GM23338 (cell line): ENCODE measurements around the gene TMEM256. TPM values are rescaled to one million over a fixed set of nuclear protein-coding genes. Genes with fewer than 3 reads are reported as not detected.

Experiments used
- ATAC-seq: fragments of 200-7000 bp; cut with Tn5 transposase; 3 replicates; pipeline ENCODE4 v1.9.1; 2020
- DNase-seq: peaks from one replicate; pipeline ENCODE4 v3.0.0-alpha.2; 2015; ENCODE audit warnings: low spot score
- H2AFZ ChIP-seq: fragments of 200-600 bp; sonication (generic); 2 replicates; pipeline ENCODE4 v1.8.0; 2016; ENCODE audit warnings: antibody characterized with exemption, mild to moderate bottlenecking, moderate library complexity
- H3F3A ChIP-seq: fragments of 200-600 bp; sonication (generic); replicated peaks from 2 replicates; pipeline ENCODE4 v1.8.0; 2017; ENCODE audit warnings: antibody characterized with exemption, mixed run types, low read depth
- H3K27ac ChIP-seq: fragments of 200-600 bp; sonication (generic); 2 replicates; pipeline ENCODE4 v1.6.1; 2016; ENCODE audit warnings: low read depth
- H3K27me3 ChIP-seq: fragments of 200-600 bp; sonication (generic); 2 replicates; pipeline ENCODE4 v1.8.0; 2016; ENCODE audit warnings: mild to moderate bottlenecking, mixed run types, moderate library complexity; ENCODE audit not compliant: insufficient read depth
- H3K36me3 ChIP-seq: fragments of 200-600 bp; sonication (generic); 2 replicates; pipeline ENCODE4 v1.8.0; 2016; ENCODE audit warnings: mild to moderate bottlenecking; ENCODE audit not compliant: insufficient read depth
- H3K4me1 ChIP-seq: fragments of 200-600 bp; sonication (generic); 2 replicates; pipeline ENCODE4 v1.8.0; 2016; ENCODE audit warnings: mild to moderate bottlenecking, moderate library complexity; ENCODE audit not compliant: insufficient read depth
- H3K4me2 ChIP-seq: fragments of 200-600 bp; sonication (generic); 2 replicates; pipeline ENCODE4 v1.7.1; 2017; ENCODE audit warnings: mixed run types
- H3K4me3 ChIP-seq: fragments of 200-600 bp; sonication (generic); 2 replicates; pipeline ENCODE4 v1.6.1; 2016; ENCODE audit warnings: mixed run types
- H3K79me2 ChIP-seq: fragments of 200-600 bp; sonication (generic); replicated peaks from 2 replicates; pipeline ENCODE4 v1.8.0; 2017; ENCODE audit warnings: mild to moderate bottlenecking; ENCODE audit not compliant: insufficient read depth
- H3K9me2 ChIP-seq: fragments of 200-600 bp; sonication (generic); 2 replicates; pipeline ENCODE4 v1.8.0; 2017; ENCODE audit not compliant: insufficient read depth
- H4K20me1 ChIP-seq: fragments of 200-600 bp; sonication (generic); replicated peaks from 2 replicates; pipeline ENCODE4 v1.8.0; 2017; ENCODE audit warnings: mild to moderate bottlenecking; ENCODE audit not compliant: insufficient read depth
- H3K27ac Mint-ChIP-seq: 2 replicates; pipeline ENCODE4 v1.8.0; 2020; ENCODE audit warnings: inconsistent platforms, mild to moderate bottlenecking, moderate library complexity, mixed read lengths
- H3K27me3 Mint-ChIP-seq: 3 replicates; pipeline ENCODE4 v1.8.0; 2022; ENCODE audit warnings: low read depth, mild to moderate bottlenecking, moderate library complexity, mixed read lengths, inconsistent platforms; ENCODE audit not compliant: insufficient read depth, poor library complexity
- H3K36me3 Mint-ChIP-seq: 3 replicates; pipeline ENCODE4 v1.8.0; 2021; ENCODE audit warnings: low read depth, mild to moderate bottlenecking, inconsistent platforms, moderate library complexity, mixed read lengths
- H3K4me1 Mint-ChIP-seq: 3 replicates; pipeline ENCODE4 v1.8.0; 2020; ENCODE audit warnings: mild to moderate bottlenecking, inconsistent platforms, mixed read lengths
- H3K4me3 Mint-ChIP-seq: 3 replicates; pipeline ENCODE4 v1.8.0; 2021; ENCODE audit warnings: moderate library complexity, mild to moderate bottlenecking, inconsistent platforms, mixed read lengths
- H3K9me3 Mint-ChIP-seq: 3 replicates; pipeline ENCODE4 v1.8.0; 2020; ENCODE audit warnings: moderate library complexity, mild to moderate bottlenecking, inconsistent platforms, mixed read lengths
- CREB1 ChIP-seq: fragments of 250-450 bp; sonication (Bioruptor Pico); IDR thresholded peaks from 2 replicates; pipeline ENCODE4 v1.5.0; 2020; ENCODE audit warnings: low read depth, mild to moderate bottlenecking, moderate library complexity
- CTCF ChIP-seq, 2 experiments: fragments of 200-600 bp in 1 of 2; sonication (generic) in 1 of 2; conservative IDR thresholded peaks; 2 replicates each; pipeline versions ENCODE4 v1.5.1 to v1.6.1; 2016 to 2017; ENCODE audit warnings: antibody characterized with exemption in 2 of 2, low read depth in 2 of 2, mild to moderate bottlenecking in 2 of 2, moderate library complexity in 1 of 2
- EZH2 ChIP-seq: fragments of 200-600 bp; sonication (generic); IDR thresholded peaks from one replicate; pipeline ENCODE4 v1.8.0; 2017; ENCODE audit warnings: antibody characterized with exemption, mild to moderate bottlenecking, low read depth; ENCODE audit not compliant: unreplicated experiment
- EZH2phosphoT487 ChIP-seq: fragments of 200-600 bp; sonication (generic); IDR thresholded peaks from one replicate; pipeline ENCODE4 v1.8.1; 2018; ENCODE audit warnings: antibody characterized with exemption; ENCODE audit not compliant: unreplicated experiment
- JUNB ChIP-seq: IDR thresholded peaks from one replicate; pipeline ENCODE4 v1.6.1; 2016; ENCODE audit warnings: antibody characterized with exemption; ENCODE audit not compliant: unreplicated experiment
- STAT1 ChIP-seq: IDR thresholded peaks from one replicate; pipeline ENCODE4 v1.6.1; 2016; ENCODE audit warnings: antibody characterized with exemption; ENCODE audit not compliant: unreplicated experiment
- ZNF114 ChIP-seq: fragments of 250-450 bp; sonication (Bioruptor Pico); IDR thresholded peaks from 2 replicates; pipeline ENCODE4 v1.5.0; 2020; ENCODE audit warnings: mild to moderate bottlenecking, moderate library complexity
- ZNF331 ChIP-seq: fragments of 250-450 bp; sonication (Bioruptor Pico); IDR thresholded peaks from 2 replicates; pipeline ENCODE4 v1.5.0; 2020; ENCODE audit warnings: low read depth, mild to moderate bottlenecking, moderate library complexity
- polyA plus RNA-seq: library from polyadenylated mRNA; unstranded; fragments of >200 nt; fragmentation: Nextera tagmentation; extraction: Ambion mirVana; gene quantifications from 2 replicates; pipeline ENCODE4 v1.2.1, GENCODE V29; 2016
- total RNA-seq: library from RNA; depleted of rRNA; stranded (reverse); fragments of >200 nt; shearing (Covaris generic); gene quantifications from 2 replicates; pipeline ENCODE4 v1.2.3, GENCODE V29; 2014
- TF ChIP-seq, protein P1 (sequence below): IDR thresholded peaks from 2 replicates; pipeline ENCODE4 v1.6.1; 2016; ENCODE audit warnings: antibody characterized with exemption
- TF ChIP-seq, protein P2 (sequence below): IDR thresholded peaks from one replicate; pipeline ENCODE4 v1.6.1; 2018; ENCODE audit warnings: antibody characterized with exemption; ENCODE audit not compliant: unreplicated experiment

Gene TMEM256
- total and polyA plus RNA-seq, 2 experiments from 2014 or later, result 127 to 197 TPM

DNA sequence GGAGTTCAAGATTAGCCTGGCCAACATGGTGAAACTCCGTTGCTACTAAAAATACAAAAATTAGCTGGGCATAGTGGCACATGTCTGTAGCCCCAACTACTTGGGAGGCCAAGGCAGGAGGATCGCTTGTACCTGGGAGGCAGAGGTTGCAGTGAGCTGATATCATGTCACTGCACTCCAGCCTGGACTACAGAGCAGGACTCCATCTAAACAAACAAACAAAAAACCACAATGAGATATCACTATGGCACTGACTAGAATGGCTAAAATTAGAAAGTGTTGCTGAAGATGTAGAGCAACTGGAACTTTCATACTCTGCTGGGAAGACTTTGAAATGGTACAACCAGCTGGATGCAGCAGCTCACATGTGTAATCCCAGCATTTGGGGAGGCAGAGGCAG lies 29.5 kb downstream of the TMEM256 start:
- H3K4me3 Mint-ChIP-seq, result no peak overlapping the region
- H3K27ac Mint-ChIP-seq, result no peak overlapping the region
- ATAC-seq (no peak), DNase-seq (no peak)
- H3K4me1 Mint-ChIP-seq, result peaks cover 5% of the 10 kb centered on the region; the same call in 2 of the 3 replicates
- H3K9me2 ChIP-seq, result no peaks in the 10 kb centered on the region
- peaks cover 2% of the 10 kb centered on the region; the same call in 1 of the 2 replicates for H3K4me1 ChIP-seq
- no peaks in the 10 kb centered on the region for H3K79me2 ChIP-seq
- no peak overlapping the region for H3K27ac ChIP-seq
- H3K9me3 Mint-ChIP-seq, result peaks cover 12% of the 10 kb centered on the region
- H3K27me3 ChIP-seq, result peaks cover 4% of the 10 kb centered on the region
- TF ChIP-seq STAT1, result no peak
- TF ChIP-seq EZH2phosphoT487, result no peak
- no peak for TF ChIP-seq EZH2
- TF ChIP-seq JUNB, result no peak
- H3K27me3 Mint-ChIP-seq, result peaks cover 4% of the 10 kb centered on the region
- 0 out of 2 replicates have a peak, but pooled peaks cover 3% of the 10 kb centered on the region for H3F3A ChIP-seq
- no peaks in the 10 kb centered on the region for H4K20me1 ChIP-seq
- H3K36me3 ChIP-seq, result no peaks in the 10 kb centered on the region
- H2AFZ ChIP-seq, result no peak overlapping the region
- no peak overlapping the region for H3K4me2 ChIP-seq
- H3K36me3 Mint-ChIP-seq, result peaks cover 3% of the 10 kb centered on the region; the same call in 1 of the 3 replicates
- H3K4me3 ChIP-seq, result no peak overlapping the region

GRCh38 chr17:7370853-7371252 lies 33.0 kb downstream of the TMEM256 start:
- Mint-ChIP-seq H3K27ac (no peak overlapping the region), H3K9me3 (no peaks in the 10 kb centered on the region), H3K36me3 (no peaks in the 10 kb centered on the region), H3K4me1 (peaks cover 26% of the 10 kb centered on the region), H3K27me3 (peaks cover 6% of the 10 kb centered on the region), H3K4me3 (no peak overlapping the region)
- DNase-seq, result no peak
- Histone ChIP-seq H3K4me3 (no peak overlapping the region), H3K4me1 (peaks cover 28% of the 10 kb centered on the region), H3K4me2 (no peak overlapping the region), H3K27me3 (no peaks in the 10 kb centered on the region), H3F3A (0 out of 2 replicates have a peak, but pooled peaks cover 5% of the 10 kb centered on the region), H3K27ac (no peak overlapping the region), H3K9me2 (no peaks in the 10 kb centered on the region), H3K36me3 (no peaks in the 10 kb centered on the region), H2AFZ (no peak overlapping the region), H3K79me2 (no peaks in the 10 kb centered on the region), H4K20me1 (no peaks in the 10 kb centered on the region)
- TF ChIP-seq EZH2phosphoT487, result no peak
- no peak for TF ChIP-seq ZNF114 (CRISPR knock-in tag)
- TF ChIP-seq, protein P1, sequence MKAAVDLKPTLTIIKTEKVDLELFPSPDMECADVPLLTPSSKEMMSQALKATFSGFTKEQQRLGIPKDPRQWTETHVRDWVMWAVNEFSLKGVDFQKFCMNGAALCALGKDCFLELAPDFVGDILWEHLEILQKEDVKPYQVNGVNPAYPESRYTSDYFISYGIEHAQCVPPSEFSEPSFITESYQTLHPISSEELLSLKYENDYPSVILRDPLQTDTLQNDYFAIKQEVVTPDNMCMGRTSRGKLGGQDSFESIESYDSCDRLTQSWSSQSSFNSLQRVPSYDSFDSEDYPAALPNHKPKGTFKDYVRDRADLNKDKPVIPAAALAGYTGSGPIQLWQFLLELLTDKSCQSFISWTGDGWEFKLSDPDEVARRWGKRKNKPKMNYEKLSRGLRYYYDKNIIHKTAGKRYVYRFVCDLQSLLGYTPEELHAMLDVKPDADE, result no peak
- TF ChIP-seq CTCF (conservative IDR thresholded peaks at IDR 0.05; ENCODE audit: low read depth in 2 of 2), result no peak
- TF ChIP-seq ZNF331 (CRISPR knock-in tag), result no peak
- TF ChIP-seq CREB1 (CRISPR knock-in tag), result no peak
- TF ChIP-seq EZH2, result no peak
- TF ChIP-seq, protein P2, sequence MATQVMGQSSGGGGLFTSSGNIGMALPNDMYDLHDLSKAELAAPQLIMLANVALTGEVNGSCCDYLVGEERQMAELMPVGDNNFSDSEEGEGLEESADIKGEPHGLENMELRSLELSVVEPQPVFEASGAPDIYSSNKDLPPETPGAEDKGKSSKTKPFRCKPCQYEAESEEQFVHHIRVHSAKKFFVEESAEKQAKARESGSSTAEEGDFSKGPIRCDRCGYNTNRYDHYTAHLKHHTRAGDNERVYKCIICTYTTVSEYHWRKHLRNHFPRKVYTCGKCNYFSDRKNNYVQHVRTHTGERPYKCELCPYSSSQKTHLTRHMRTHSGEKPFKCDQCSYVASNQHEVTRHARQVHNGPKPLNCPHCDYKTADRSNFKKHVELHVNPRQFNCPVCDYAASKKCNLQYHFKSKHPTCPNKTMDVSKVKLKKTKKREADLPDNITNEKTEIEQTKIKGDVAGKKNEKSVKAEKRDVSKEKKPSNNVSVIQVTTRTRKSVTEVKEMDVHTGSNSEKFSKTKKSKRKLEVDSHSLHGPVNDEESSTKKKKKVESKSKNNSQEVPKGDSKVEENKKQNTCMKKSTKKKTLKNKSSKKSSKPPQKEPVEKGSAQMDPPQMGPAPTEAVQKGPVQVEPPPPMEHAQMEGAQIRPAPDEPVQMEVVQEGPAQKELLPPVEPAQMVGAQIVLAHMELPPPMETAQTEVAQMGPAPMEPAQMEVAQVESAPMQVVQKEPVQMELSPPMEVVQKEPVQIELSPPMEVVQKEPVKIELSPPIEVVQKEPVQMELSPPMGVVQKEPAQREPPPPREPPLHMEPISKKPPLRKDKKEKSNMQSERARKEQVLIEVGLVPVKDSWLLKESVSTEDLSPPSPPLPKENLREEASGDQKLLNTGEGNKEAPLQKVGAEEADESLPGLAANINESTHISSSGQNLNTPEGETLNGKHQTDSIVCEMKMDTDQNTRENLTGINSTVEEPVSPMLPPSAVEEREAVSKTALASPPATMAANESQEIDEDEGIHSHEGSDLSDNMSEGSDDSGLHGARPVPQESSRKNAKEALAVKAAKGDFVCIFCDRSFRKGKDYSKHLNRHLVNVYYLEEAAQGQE, result no peak
- no peak for TF ChIP-seq JUNB
- ATAC-seq, result no peak
